Mammary epithelial cell (primary cell): Measurements from ENCODE around the gene GGCT.

Experiments used
- CTCF ChIP-seq, 2 donors: IDR thresholded peaks in 1 of 2; conservative IDR thresholded peaks in 1 of 2; 2 replicates each; pipeline ENCODE4 v1.5.1; 2011 to 2012; ENCODE audit warnings: inconsistent platforms in 2 of 2, low read length in 2 of 2, mild to moderate bottlenecking in 2 of 2, control low read depth in 1 of 2, low read depth in 1 of 2; ENCODE audit not compliant: insufficient read depth in 1 of 2; ENCODE audit errors: extremely low read depth in 1 of 2
- EZH2 ChIP-seq: IDR thresholded peaks from 2 replicates; pipeline ENCODE4 v1.6.1; 2012; ENCODE audit warnings: low read length, inconsistent platforms, borderline replicate concordance

GRCh38 chr7:30470163-30470770 lies 34.4 kb downstream of the GGCT start:
- TF ChIP-seq CTCF (conservative IDR thresholded peaks at IDR 0.05 in 1 of 2, IDR thresholded peaks at IDR 0.05 in 1 of 2; ENCODE audit: extremely low read depth in 1 of 2, insufficient read depth in 1 of 2, low read depth in 1 of 2, low read length in 2 of 2) (no peak), EZH2 (no peak)
